ENCODE data around the gene STAT2.
"Not testable (repeated sequence)": the region's sequence is repeated elsewhere in the genome, so short reads cannot be mapped to it uniquely, and the experiment has no call there.

- TF ChIP-seq, protein P1, sequence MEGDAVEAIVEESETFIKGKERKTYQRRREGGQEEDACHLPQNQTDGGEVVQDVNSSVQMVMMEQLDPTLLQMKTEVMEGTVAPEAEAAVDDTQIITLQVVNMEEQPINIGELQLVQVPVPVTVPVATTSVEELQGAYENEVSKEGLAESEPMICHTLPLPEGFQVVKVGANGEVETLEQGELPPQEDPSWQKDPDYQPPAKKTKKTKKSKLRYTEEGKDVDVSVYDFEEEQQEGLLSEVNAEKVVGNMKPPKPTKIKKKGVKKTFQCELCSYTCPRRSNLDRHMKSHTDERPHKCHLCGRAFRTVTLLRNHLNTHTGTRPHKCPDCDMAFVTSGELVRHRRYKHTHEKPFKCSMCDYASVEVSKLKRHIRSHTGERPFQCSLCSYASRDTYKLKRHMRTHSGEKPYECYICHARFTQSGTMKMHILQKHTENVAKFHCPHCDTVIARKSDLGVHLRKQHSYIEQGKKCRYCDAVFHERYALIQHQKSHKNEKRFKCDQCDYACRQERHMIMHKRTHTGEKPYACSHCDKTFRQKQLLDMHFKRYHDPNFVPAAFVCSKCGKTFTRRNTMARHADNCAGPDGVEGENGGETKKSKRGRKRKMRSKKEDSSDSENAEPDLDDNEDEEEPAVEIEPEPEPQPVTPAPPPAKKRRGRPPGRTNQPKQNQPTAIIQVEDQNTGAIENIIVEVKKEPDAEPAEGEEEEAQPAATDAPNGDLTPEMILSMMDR (conservative IDR thresholded peaks at IDR 0.05; ENCODE audit: low read depth in 2 of 2): not testable (repeated sequence)
- TF ChIP-seq EZH2 (IDR thresholded peaks at IDR 0.05; ENCODE audit: low read depth, unreplicated experiment); POLR2AphosphoS5 (IDR thresholded peaks at IDR 0.05; ENCODE audit: low read depth); JUNB (IDR thresholded peaks at IDR 0.05; ENCODE audit: unreplicated experiment); REST (IDR thresholded peaks at IDR 0.05; ENCODE audit: unreplicated experiment): not testable (repeated sequence)
These were observed 38.3 kb downstream of the STAT2 start for GRCh38 chr12:56321610-56322009.

Measured in GM23338 (cell line).